Caco-2 (cell line): ENCODE measurements around the gene GZMM. TPM values are rescaled to one million over a fixed set of nuclear protein-coding genes. Genes with fewer than 3 reads are reported as not detected.

Source experiments
- Bru-seq: library from RNA; stranded (reverse); fragments of 400-500 nt; gene quantifications from one replicate; lab custom pipeline; 2021; lab: Mats Ljungman, UMichigan
- BruChase-seq, 2 experiments: library from RNA; stranded (reverse); fragments of 400-500 nt; gene quantifications; one replicate each; lab custom pipeline; 2021; lab: Mats Ljungman, UMichigan
- BruUV-seq: library from RNA; stranded (reverse); fragments of 400-500 nt; replicated peaks from 2 replicates; lab custom pipeline; 2021; lab: Mats Ljungman, UMichigan
- CTCF ChIA-PET: fragments of 300-600 bp; sonication (Branson Sonifier 250); formaldehyde crosslinking; loops from one replicate; lab custom pipeline; 2022; ENCODE audit warnings: antibody characterized with exemption; lab: Charles Lee
- POLR2A ChIA-PET: fragments of 300-600 bp; sonication (Branson Sonifier 250); formaldehyde crosslinking; loops from one replicate; lab custom pipeline; 2022; ENCODE audit warnings: antibody characterized with exemption; lab: Charles Lee
- DNase-seq, 2 experiments: peaks; one replicate each; pipeline versions ENCODE4 v3.0.0 to v3.0.0-alpha.2; 2020 to 2022
- H3K27me3 ChIP-seq: replicated peaks from 2 replicates; pipeline ENCODE4 v1.6.0; 2011; ENCODE audit warnings: low read length; ENCODE audit not compliant: control insufficient read depth, insufficient read depth
- H3K36me3 ChIP-seq: 2 replicates; pipeline ENCODE4 v1.5.1; 2011; ENCODE audit warnings: low read length; ENCODE audit not compliant: control insufficient read depth, insufficient read depth
- H3K4me1 ChIP-seq: fragments of 250-450 bp; sonication (Bioruptor Pico); 2 replicates; pipeline ENCODE4 v1.5.1; 2020; ENCODE audit warnings: mild to moderate bottlenecking
- H3K4me3 ChIP-seq: 2 replicates; pipeline ENCODE4 v1.5.1; 2011; ENCODE audit warnings: low read depth, mild to moderate bottlenecking, control low read depth, low read length
- H3K9me3 ChIP-seq: fragments of 250-450 bp; sonication (Bioruptor Pico); 2 replicates; pipeline ENCODE4 v1.5.1; 2020; ENCODE audit warnings: mild to moderate bottlenecking, moderate library complexity
- H3K27ac Mint-ChIP-seq: one replicate; pipeline ENCODE4 v1.8.0; 2022; ENCODE audit warnings: mixed read lengths; ENCODE audit not compliant: unreplicated experiment
- H3K27me3 Mint-ChIP-seq: one replicate; pipeline ENCODE4 v1.8.0; 2022; ENCODE audit warnings: mixed read lengths; ENCODE audit not compliant: insufficient read depth, unreplicated experiment
- H3K36me3 Mint-ChIP-seq: one replicate; pipeline ENCODE4 v1.8.0; 2022; ENCODE audit warnings: mild to moderate bottlenecking, mixed read lengths; ENCODE audit not compliant: insufficient read depth, unreplicated experiment
- H3K4me1 Mint-ChIP-seq: one replicate; pipeline ENCODE4 v1.8.0; 2022; ENCODE audit warnings: low read depth, mixed read lengths; ENCODE audit not compliant: unreplicated experiment
- H3K4me3 Mint-ChIP-seq: one replicate; pipeline ENCODE4 v1.8.0; 2022; ENCODE audit warnings: mild to moderate bottlenecking, moderate library complexity, mixed read lengths; ENCODE audit not compliant: unreplicated experiment
- H3K9me3 Mint-ChIP-seq: one replicate; pipeline ENCODE4 v1.8.0; 2022; ENCODE audit warnings: mixed read lengths; ENCODE audit not compliant: unreplicated experiment
- CTCF ChIP-seq, 2 experiments: fragments of 200-600 bp in 1 of 2; IDR thresholded peaks; 1 replicate in 1 of 2; 2 replicates in 1 of 2; pipeline versions ENCODE4 v1.5.1 to v1.8.0; 2011 to 2022; ENCODE audit warnings: antibody characterized with exemption in 1 of 2, control low read depth in 1 of 2, inconsistent platforms in 1 of 2, low read depth in 1 of 2, low read length in 1 of 2, mild to moderate bottlenecking in 1 of 2, moderate library complexity in 1 of 2; ENCODE audit not compliant: insufficient read depth in 1 of 2, severe bottlenecking in 1 of 2, unreplicated experiment in 1 of 2
- intact Hi-C: fragments of 100-400 bp; cut with micrococcal nuclease; formaldehyde crosslinking; loops from one replicate; pipeline ENCODE4 v1.10.0; 2022; ENCODE audit not compliant: unreplicated experiment
- long read RNA-seq: library from polyadenylated mRNA; stranded (forward); transcript quantifications from one replicate; pipeline ENCODE4 v2.0.0, GENCODE V29; 2022
- total RNA-seq: library from RNA; stranded (reverse); gene quantifications from 2 replicates; pipeline ENCODE4 v1.2.3, GENCODE V29; 2022

Gene GZMM
- total RNA-seq (0.35 TPM in 1 of 2 replicates, not detected in the other), Bru-seq, nascent RNA (percentile 28 among the genes with signal in this experiment), BruChase-seq, experiment 1, labeled RNA remaining after a 2-hour chase (percentile 32 among the genes with signal in this experiment), BruChase-seq, experiment 2, labeled RNA remaining after a 6-hour chase (percentile 30 among the genes with signal in this experiment)
- long read RNA-seq: 0 reads

- POLR2A ChIA-PET: no interaction called here
Observed at GRCh38 chr19:543910-544608, at the start of gene GZMM. GZMM (plus strand) TSS chr19:544053; CDS start chr19:544072, 19 bp downstream.

GRCh38 chr19:494171-495080 is 49.4 kb upstream of the GZMM start:
- no peak overlapping the region for H3K4me3 ChIP-seq
- no peak for TF ChIP-seq CTCF (IDR thresholded peaks at IDR 0.05; ENCODE audit: insufficient read depth in 1 of 2, low read depth in 1 of 2, low read length in 1 of 2, severe bottlenecking in 1 of 2, unreplicated experiment in 1 of 2)
- intact Hi-C loops: no loop called here

More at GRCh38 chr19:543910-544608, at the start of gene GZMM:
- Histone ChIP-seq H3K4me1 (no peaks in the 10 kb centered on the region), H3K27me3 (no peaks in the 10 kb centered on the region), H3K36me3 (no peaks in the 10 kb centered on the region), H3K4me3 (no peak within 1 kb of the TSS), H3K9me3 (no peaks in the 10 kb centered on the region)
- no peaks in the 10 kb centered on the region for H3K9me3 Mint-ChIP-seq
- no peaks in the 10 kb centered on the region for H3K4me1 Mint-ChIP-seq
- no peak for TF ChIP-seq CTCF (IDR thresholded peaks at IDR 0.05; ENCODE audit: insufficient read depth in 1 of 2, low read depth in 1 of 2, low read length in 1 of 2, severe bottlenecking in 1 of 2, unreplicated experiment in 1 of 2)
- intact Hi-C loops: no loop called here
- H3K36me3 Mint-ChIP-seq: peaks cover 26% of the 10 kb centered on the region
- no peak within 1 kb of the TSS for H3K4me3 Mint-ChIP-seq
- no TSS peak for BruUV-seq
- H3K27me3 Mint-ChIP-seq: no peaks in the 10 kb centered on the region
- no peak within 1 kb of the TSS for H3K27ac Mint-ChIP-seq
- CTCF ChIA-PET: no interaction called here
- no peak for DNase-seq

GRCh38 chr19:495081-495401 is 48.8 kb upstream of the GZMM start:
- CTCF ChIA-PET: interaction anchor here (0.6 to 1.9 kb wide), 3 partner anchors 12 to 138 kb away, joined by 3 to 9 read pairs (median 4); no protein-coding TSS in a partner anchor
- no TSS peak for BruUV-seq
- H3K4me1 ChIP-seq: no peaks in the 10 kb centered on the region; the same call in 1 of the 2 replicates
- POLR2A ChIA-PET: no interaction called here
- no peak overlapping the region for H3K4me3 Mint-ChIP-seq
- H3K4me1 Mint-ChIP-seq: peaks cover 14% of the 10 kb centered on the region
- H3K27me3 Mint-ChIP-seq: peaks cover 5% of the 10 kb centered on the region
- H3K9me3 Mint-ChIP-seq: peaks cover 11% of the 10 kb centered on the region
- no peak overlapping the region for H3K4me3 ChIP-seq
- no peaks in the 10 kb centered on the region for H3K36me3 ChIP-seq
- peaks cover 15% of the 10 kb centered on the region for H3K36me3 Mint-ChIP-seq
- H3K27ac Mint-ChIP-seq: no peak overlapping the region
- no peaks in the 10 kb centered on the region for H3K27me3 ChIP-seq
- intact Hi-C loops: no loop called here
- H3K9me3 ChIP-seq: no peaks in the 10 kb centered on the region
- DNase-seq: no peak
- no peak for TF ChIP-seq CTCF (IDR thresholded peaks at IDR 0.05; ENCODE audit: insufficient read depth in 1 of 2, low read depth in 1 of 2, low read length in 1 of 2, severe bottlenecking in 1 of 2, unreplicated experiment in 1 of 2)

More at GRCh38 chr19:494171-495080, 49.4 kb upstream of the GZMM start:
- peak overlapping the region; percentile 47 for H3K27ac Mint-ChIP-seq
- peaks cover 12% of the 10 kb centered on the region for H3K4me1 Mint-ChIP-seq
- peaks cover 19% of the 10 kb centered on the region for H3K36me3 Mint-ChIP-seq
- peak overlapping the region; percentile 51 for H3K4me3 Mint-ChIP-seq
- no peaks in the 10 kb centered on the region for H3K36me3 ChIP-seq
- no peaks in the 10 kb centered on the region for H3K27me3 ChIP-seq
- ChIA-PET POLR2A (no interaction called here), CTCF (interaction anchor here (0.6 to 1.9 kb wide), 2 partner anchors 12 to 138 kb away, joined by 3 to 9 read pairs; no protein-coding TSS in a partner anchor)
- peaks cover 4% of the 10 kb centered on the region for H3K27me3 Mint-ChIP-seq
- peaks cover 4% of the 10 kb centered on the region; the same call in 1 of the 2 replicates for H3K4me1 ChIP-seq
- DNase-seq: no peak
- H3K9me3 ChIP-seq: no peaks in the 10 kb centered on the region
- no TSS peak for BruUV-seq
- peaks cover 11% of the 10 kb centered on the region for H3K9me3 Mint-ChIP-seq
